ENCODE data around the gene SMCR8. TPM values are rescaled to one million over a fixed set of nuclear protein-coding genes. Genes with fewer than 3 reads are reported as not detected.

SMCR8 gene
- total RNA-seq, 4 donors from 2014 or later, result 10.9 to 13.0 (median 11.9) TPM

GRCh38 chr17:18318771-18319450, 3.8 kb downstream of the SMCR8 start:
- intact Hi-C loops (cut with DNase I), result no loop called here
- H3K36me3 ChIP-seq, result peaks cover 14 to 78% (median 26%) of the 10 kb centered on the region in 3 donors
- no peak overlapping the region for H3K27ac ChIP-seq
- WGBS, 2 donors, result 50 to 73% methylated on average over 3 to 8 of the region's 18 CpGs
- H3K4me1 ChIP-seq, result peaks cover 47 to 67% (median 53%) of the 10 kb centered on the region in 3 donors
- peak overlapping the region in 1 of 4 donors; percentile 2 for H3K4me3 ChIP-seq
- H3K9me3 ChIP-seq, result no peaks in the 10 kb centered on the region
- DNase-seq, result no peak
- no peaks in the 10 kb centered on the region for H3K27me3 ChIP-seq
- TF ChIP-seq, protein P1, sequence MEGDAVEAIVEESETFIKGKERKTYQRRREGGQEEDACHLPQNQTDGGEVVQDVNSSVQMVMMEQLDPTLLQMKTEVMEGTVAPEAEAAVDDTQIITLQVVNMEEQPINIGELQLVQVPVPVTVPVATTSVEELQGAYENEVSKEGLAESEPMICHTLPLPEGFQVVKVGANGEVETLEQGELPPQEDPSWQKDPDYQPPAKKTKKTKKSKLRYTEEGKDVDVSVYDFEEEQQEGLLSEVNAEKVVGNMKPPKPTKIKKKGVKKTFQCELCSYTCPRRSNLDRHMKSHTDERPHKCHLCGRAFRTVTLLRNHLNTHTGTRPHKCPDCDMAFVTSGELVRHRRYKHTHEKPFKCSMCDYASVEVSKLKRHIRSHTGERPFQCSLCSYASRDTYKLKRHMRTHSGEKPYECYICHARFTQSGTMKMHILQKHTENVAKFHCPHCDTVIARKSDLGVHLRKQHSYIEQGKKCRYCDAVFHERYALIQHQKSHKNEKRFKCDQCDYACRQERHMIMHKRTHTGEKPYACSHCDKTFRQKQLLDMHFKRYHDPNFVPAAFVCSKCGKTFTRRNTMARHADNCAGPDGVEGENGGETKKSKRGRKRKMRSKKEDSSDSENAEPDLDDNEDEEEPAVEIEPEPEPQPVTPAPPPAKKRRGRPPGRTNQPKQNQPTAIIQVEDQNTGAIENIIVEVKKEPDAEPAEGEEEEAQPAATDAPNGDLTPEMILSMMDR (IDR thresholded peaks at IDR 0.05), result no peak
- no peak for TF ChIP-seq POLR2A (IDR thresholded peaks at IDR 0.05)

DNA sequence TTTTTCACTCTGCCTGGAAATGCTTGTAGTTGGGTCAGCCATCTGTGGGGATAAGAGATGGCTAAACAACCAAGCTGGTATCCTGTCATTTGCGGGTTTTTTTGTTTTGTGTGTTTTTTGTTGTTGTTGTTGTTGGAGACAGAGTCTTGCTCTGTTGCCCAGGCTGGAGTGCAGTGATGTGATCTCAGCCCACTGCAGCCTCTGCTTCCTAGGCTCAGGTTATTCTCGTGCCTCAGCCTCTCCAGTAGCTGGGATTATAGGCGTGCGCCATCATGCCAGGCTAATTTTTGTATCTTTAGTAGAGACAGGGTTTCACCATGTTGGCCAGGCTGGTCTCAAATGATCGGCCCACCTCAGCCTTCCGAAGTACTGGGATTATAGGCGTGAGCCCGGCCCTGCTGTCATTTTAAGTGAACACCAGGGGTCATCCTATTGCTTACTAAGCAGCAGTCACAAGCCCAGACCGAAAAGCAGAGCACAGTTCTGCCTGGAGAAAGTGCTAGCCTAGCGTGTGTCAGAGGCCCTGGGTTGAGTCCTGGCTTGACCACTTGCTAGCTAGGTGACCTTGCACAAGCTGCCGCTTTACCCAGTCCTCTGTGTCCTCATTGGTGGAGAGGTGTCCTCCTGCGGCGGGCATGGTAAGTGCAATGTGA, 4.6 kb downstream of the SMCR8 start:
- intact Hi-C loops (cut with DNase I), result no loop called here
- no peak for DNase-seq
- Histone ChIP-seq H3K27me3 (no peaks in the 10 kb centered on the region), H3K4me1 (peaks cover 43 to 61% (median 50%) of the 10 kb centered on the region in 3 donors), H3K36me3 (peaks cover 21 to 86% (median 34%) of the 10 kb centered on the region in 3 donors), H3K9me3 (no peaks in the 10 kb centered on the region), H3K27ac (no peak overlapping the region), H3K4me3 (no peak overlapping the region)
- WGBS, 2 donors, result 65 to 71% methylated on average over 1 to 4 of the region's 13 CpGs
- TF ChIP-seq, protein P1 (IDR thresholded peaks at IDR 0.05), result peak in 4 of 6 experiments; percentile 23 to 57 (median 35)
- no peak for TF ChIP-seq POLR2A (IDR thresholded peaks at IDR 0.05)

DNA sequence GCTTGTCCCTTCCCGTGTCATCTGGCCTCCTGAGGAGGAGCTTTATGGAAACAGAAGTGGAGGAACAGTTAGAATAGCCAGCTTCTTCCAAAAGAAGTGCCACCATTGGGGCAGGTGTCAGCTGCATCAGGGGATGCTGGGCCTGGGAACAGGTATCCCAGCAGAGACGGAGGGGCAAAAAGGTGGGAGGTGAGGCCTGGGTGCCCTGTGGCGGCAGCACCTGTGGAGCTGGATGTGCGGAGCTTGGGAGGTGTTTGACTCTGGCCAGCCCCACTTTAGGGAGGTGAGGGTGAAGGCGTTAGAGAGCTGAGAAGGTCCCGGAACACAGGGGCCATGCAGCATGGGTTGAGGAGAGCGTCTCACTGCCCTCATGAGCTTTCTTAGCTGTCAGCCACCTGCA, 5.2 kb downstream of the SMCR8 start:
- peaks cover 43 to 61% (median 50%) of the 10 kb centered on the region in 3 donors for H3K4me1 ChIP-seq
- no peaks in the 10 kb centered on the region for H3K27me3 ChIP-seq
- no peak overlapping the region for H3K4me3 ChIP-seq
- no peak overlapping the region for H3K27ac ChIP-seq
- no peaks in the 10 kb centered on the region for H3K9me3 ChIP-seq
- H3K36me3 ChIP-seq, result peaks cover 21 to 92% (median 38%) of the 10 kb centered on the region in 3 donors
- 84 to 92% methylated on average over 6 of the region's 7 CpGs for WGBS, 2 donors
- DNase-seq, result no peak
- intact Hi-C loops (cut with DNase I), result no loop called here
- no peak for TF ChIP-seq POLR2A (IDR thresholded peaks at IDR 0.05)
- TF ChIP-seq, protein P1 (IDR thresholded peaks at IDR 0.05), result no peak

DNA sequence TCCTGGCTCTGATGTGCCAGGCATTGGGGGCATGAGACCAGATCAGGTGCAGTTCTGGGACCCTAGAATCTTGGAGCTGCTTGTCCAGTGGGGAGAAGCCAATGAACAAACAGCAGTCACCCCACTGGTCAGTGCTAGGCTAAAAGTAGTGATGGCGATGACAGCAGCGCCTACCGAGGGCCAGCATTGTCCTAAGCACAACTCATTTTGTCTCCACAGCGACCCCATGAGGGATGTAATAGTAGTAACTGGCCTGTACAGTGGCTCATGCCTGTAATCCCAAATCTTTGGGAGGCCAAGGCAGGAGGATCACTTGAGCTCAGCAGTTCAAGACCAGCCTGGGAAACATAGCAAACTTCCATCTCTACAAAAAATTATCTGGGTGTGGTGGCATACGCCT, 6.2 kb downstream of the SMCR8 start:
- no peak overlapping the region for H3K27ac ChIP-seq
- no peaks in the 10 kb centered on the region for H3K9me3 ChIP-seq
- H3K27me3 ChIP-seq, result no peaks in the 10 kb centered on the region
- DNase-seq, result no peak
- 100% methylated on average over 1 of the region's 5 CpGs for WGBS, 2 donors
- no peak overlapping the region for H3K4me3 ChIP-seq
- TF ChIP-seq POLR2A (IDR thresholded peaks at IDR 0.05), result no peak
- TF ChIP-seq, protein P1 (IDR thresholded peaks at IDR 0.05), result no peak
- intact Hi-C loops (cut with DNase I), result no loop called here
- H3K36me3 ChIP-seq, result peaks cover 21 to 100% (median 39%) of the 10 kb centered on the region in 3 donors
- peaks cover 34 to 53% (median 43%) of the 10 kb centered on the region in 3 donors for H3K4me1 ChIP-seq

- whole genome bisulfite sequencing, 2 donors, result 91 to 95% methylated on average over 7 to 9 of the region's 12 CpGs
- H3K27me3 ChIP-seq, result no peaks in the 10 kb centered on the region
- peaks cover 21 to 100% (median 46%) of the 10 kb centered on the region in 3 donors for H3K36me3 ChIP-seq
- DNase-seq, result no peak
- no peak overlapping the region for H3K4me3 ChIP-seq
- H3K4me1 ChIP-seq, result peaks cover 23 to 41% (median 31%) of the 10 kb centered on the region in 3 donors
- H3K9me3 ChIP-seq, result no peaks in the 10 kb centered on the region
- intact Hi-C loops (cut with DNase I), result no loop called here
- TF ChIP-seq, protein P1 (IDR thresholded peaks at IDR 0.05), result no peak
- no peak for TF ChIP-seq POLR2A (IDR thresholded peaks at IDR 0.05)
- H3K27ac ChIP-seq, result no peak overlapping the region
Measured at GRCh38 chr17:18322522-18322921, 7.4 kb downstream of the SMCR8 start.
